IMR-90 (cell line): ENCODE results near the gene RBM10. TPM values are rescaled to one million over a fixed set of nuclear protein-coding genes. Genes with fewer than 3 reads are reported as not detected.
A peak's percentile ranks its signal among the peaks of the same experiment; 100 is the strongest.

Experiments
- ATAC-seq: fragments of 200-7000 bp; cut with Tn5 transposase; 2 replicates; pipeline ENCODE4 v1.9.1; 2020; ENCODE audit warnings: low read depth, mild to moderate bottlenecking, moderate library complexity
- BruUV-seq: library from RNA; stranded (reverse); fragments of 400-500 nt; replicated peaks from 2 replicates; lab custom pipeline; 2021; lab: Mats Ljungman, UMichigan
- CTCF ChIA-PET: fragments of 300-600 bp; formaldehyde crosslinking; extraction: SDS; loops from one replicate; lab custom pipeline; 2021; ENCODE audit warnings: antibody characterized with exemption; lab: Yijun Ruan, JAX
- POLR2A ChIA-PET: fragments of 300-600 bp; sonication (Branson Sonifier 250); formaldehyde crosslinking; loops from one replicate; lab custom pipeline; 2022; ENCODE audit warnings: antibody characterized with exemption; ENCODE audit not compliant: unreplicated experiment; lab: Charles Lee
- DNase-seq: peaks from one replicate; pipeline ENCODE4 v3.0.0; 2013
- H2AFZ ChIP-seq: replicated peaks from 2 replicates; pipeline ENCODE3; 2013; ENCODE audit warnings: low read length, mild to moderate bottlenecking; ENCODE audit not compliant: poor library complexity
- H2AK5ac ChIP-seq: 2 replicates; pipeline ENCODE4 v1.6.1; 2013; ENCODE audit warnings: low read depth, low read length, inconsistent platforms
- H2AK9ac ChIP-seq: replicated peaks from 2 replicates; pipeline ENCODE3; 2013; ENCODE audit warnings: mild to moderate bottlenecking, low read depth, low read length, moderate library complexity; ENCODE audit not compliant: poor library complexity
- H2BK120ac ChIP-seq: 2 replicates; pipeline ENCODE4 v1.6.1; 2013; ENCODE audit warnings: low read depth, low read length, inconsistent platforms
- H2BK15ac ChIP-seq: 3 replicates; pipeline ENCODE4 v1.6.1; 2013; ENCODE audit warnings: low read depth, low read length, inconsistent platforms
- H2BK20ac ChIP-seq: 2 replicates; pipeline ENCODE4 v1.6.1; 2013; ENCODE audit warnings: low read depth, mild to moderate bottlenecking, inconsistent platforms, low read length, moderate library complexity
- H2BK5ac ChIP-seq: 2 replicates; pipeline ENCODE4 v1.6.1; 2013; ENCODE audit warnings: mild to moderate bottlenecking, low read depth, low read length, inconsistent platforms; ENCODE audit not compliant: poor library complexity, severe bottlenecking
- H3K14ac ChIP-seq: replicated peaks from 2 replicates; pipeline ENCODE4 v1.6.1; 2013; ENCODE audit warnings: low read depth, low read length, inconsistent platforms
- H3K18ac ChIP-seq: 2 replicates; pipeline ENCODE4 v1.6.1; 2013; ENCODE audit warnings: low read depth, low read length, control low read depth
- H3K23ac ChIP-seq: 2 replicates; pipeline ENCODE4 v1.6.1; 2013; ENCODE audit warnings: low read depth, low read length, inconsistent platforms
- H3K27ac ChIP-seq: 2 replicates; pipeline ENCODE4 v1.5.1; 2013; ENCODE audit warnings: mild to moderate bottlenecking, control low read depth, low read length; ENCODE audit not compliant: insufficient read depth
- H3K27me3 ChIP-seq: 2 replicates; pipeline ENCODE4 v1.6.1; 2013; ENCODE audit warnings: low read length; ENCODE audit not compliant: control insufficient read depth, insufficient read depth
- H3K36me3 ChIP-seq: 2 replicates; pipeline ENCODE4 v1.6.1; 2013; ENCODE audit warnings: low read length, mixed read lengths; ENCODE audit not compliant: control insufficient read depth, insufficient read depth
- H3K4ac ChIP-seq: 2 replicates; pipeline ENCODE4 v1.6.1; 2013; ENCODE audit warnings: low read depth, low read length, inconsistent platforms
- H3K4me1 ChIP-seq: 2 replicates; pipeline ENCODE4 v1.6.1; 2013; ENCODE audit warnings: low read length, mixed read lengths; ENCODE audit not compliant: control insufficient read depth, insufficient read depth
- H3K4me2 ChIP-seq: 2 replicates; pipeline ENCODE4 v1.6.1; 2013; ENCODE audit warnings: low read depth, mild to moderate bottlenecking, control low read depth, low read length, moderate library complexity
- H3K4me3 ChIP-seq: 2 replicates; pipeline ENCODE4 v1.5.1; 2013; ENCODE audit warnings: low read depth, mild to moderate bottlenecking, control low read depth, low read length, moderate library complexity; ENCODE audit not compliant: insufficient read depth
- H3K56ac ChIP-seq: 2 replicates; pipeline ENCODE4 v1.6.1; 2013; ENCODE audit warnings: low read length, inconsistent platforms; ENCODE audit not compliant: insufficient read depth; ENCODE audit errors: extremely low read depth
- H3K79me1 ChIP-seq, 2 experiments: 2 replicates each; pipeline ENCODE4 v1.6.1; 2013; ENCODE audit warnings: low read length in 2 of 2, inconsistent platforms in 1 of 2, low read depth in 1 of 2
- H3K9ac ChIP-seq: 2 replicates; pipeline ENCODE4 v1.6.1; 2013; ENCODE audit warnings: low read depth, low read length, control low read depth
- H3K9me1 ChIP-seq: 2 replicates; pipeline ENCODE4 v1.6.1; 2013; ENCODE audit warnings: low read length, inconsistent platforms; ENCODE audit not compliant: insufficient read depth
- H3K9me3 ChIP-seq: 2 replicates; pipeline ENCODE4 v1.6.1; 2013; ENCODE audit warnings: low read length; ENCODE audit not compliant: control insufficient read depth, insufficient read depth
- H4K20me1 ChIP-seq: 2 replicates; pipeline ENCODE4 v1.6.1; 2013; ENCODE audit warnings: low read length, inconsistent platforms; ENCODE audit not compliant: insufficient read depth
- H4K5ac ChIP-seq: 2 replicates; pipeline ENCODE4 v1.6.1; 2013; ENCODE audit warnings: mild to moderate bottlenecking, low read depth, low read length, control low read depth
- H4K8ac ChIP-seq, 2 experiments: 2 replicates each; pipeline ENCODE4 v1.6.1; 2013; ENCODE audit warnings: low read depth in 2 of 2, low read length in 2 of 2, control low read depth in 1 of 2, inconsistent platforms in 1 of 2
- H4K91ac ChIP-seq: 2 replicates; pipeline ENCODE4 v1.6.1; 2013; ENCODE audit warnings: low read depth, low read length, inconsistent platforms; ENCODE audit not compliant: insufficient read depth
- RFX5 ChIP-seq: IDR thresholded peaks from 2 replicates; pipeline ENCODE4 v1.8.0; 2012; ENCODE audit warnings: low read depth, mild to moderate bottlenecking, low read length, moderate library complexity
- USF2 ChIP-seq: fragments of 150-350 bp; IDR thresholded peaks from 2 replicates; pipeline ENCODE4 v1.6.1; 2017; ENCODE audit warnings: mild to moderate bottlenecking, antibody characterized with exemption, low read length, low read depth
- WGBS, 2 experiments: methylation state at CpG; one replicate each; pipeline versions ENCODE4 v1.1.5 to v1.1.7; 2013; ENCODE audit warnings: missing lambda C conversion rate in 2 of 2; ENCODE audit not compliant: insufficient read length in 1 of 2; ENCODE audit errors: extremely low coverage in 2 of 2; 5-methylcytosine and 5-hydroxymethylcytosine counted together
- dilution Hi-C: fragments of 300-500 bp; cut with HindIII; formaldehyde crosslinking; loops from one replicate; pipeline ENCODE4 v1.14.3; 2018; ENCODE audit warnings: low sequenced_read_pairs; ENCODE audit not compliant: unreplicated experiment
- in situ Hi-C: fragments of 300-500 bp; cut with MboI; formaldehyde crosslinking; loops from 3 replicates; pipeline ENCODE4 v1.14.3; 2019; ENCODE audit warnings: low sequenced_read_pairs, inconsistent platforms, mixed read lengths
- intact Hi-C: fragments of 100-400 bp; cut with micrococcal nuclease; formaldehyde crosslinking; loops from 2 replicates; pipeline ENCODE4 v1.10.0; 2022
- polyA plus RNA-seq, 3 experiments: library from polyadenylated mRNA; depleted of rRNA; stranded (reverse); fragments of >200 nt; gene quantifications; 2 replicates each; pipeline ENCODE4 v1.2.3, GENCODE V29; 2012; ENCODE audit warnings: low replicate concordance in 1 of 3
- total RNA-seq: library from RNA; depleted of rRNA; stranded (reverse); fragments of >200 nt; gene quantifications from 2 replicates; pipeline ENCODE4 v1.2.3, GENCODE V29; 2012
- TF ChIP-seq, protein P1 (sequence below): fragments of 150-350 bp; IDR thresholded peaks from 2 replicates; pipeline ENCODE4 v1.6.1; 2016; ENCODE audit warnings: low read depth, mild to moderate bottlenecking, low read length, moderate library complexity, borderline replicate concordance

RBM10 gene
- total and polyA plus RNA-seq, 2 of the 4 experiments (the other 2 are of a cell fraction): 33.4 to 36.0 TPM

DNA sequence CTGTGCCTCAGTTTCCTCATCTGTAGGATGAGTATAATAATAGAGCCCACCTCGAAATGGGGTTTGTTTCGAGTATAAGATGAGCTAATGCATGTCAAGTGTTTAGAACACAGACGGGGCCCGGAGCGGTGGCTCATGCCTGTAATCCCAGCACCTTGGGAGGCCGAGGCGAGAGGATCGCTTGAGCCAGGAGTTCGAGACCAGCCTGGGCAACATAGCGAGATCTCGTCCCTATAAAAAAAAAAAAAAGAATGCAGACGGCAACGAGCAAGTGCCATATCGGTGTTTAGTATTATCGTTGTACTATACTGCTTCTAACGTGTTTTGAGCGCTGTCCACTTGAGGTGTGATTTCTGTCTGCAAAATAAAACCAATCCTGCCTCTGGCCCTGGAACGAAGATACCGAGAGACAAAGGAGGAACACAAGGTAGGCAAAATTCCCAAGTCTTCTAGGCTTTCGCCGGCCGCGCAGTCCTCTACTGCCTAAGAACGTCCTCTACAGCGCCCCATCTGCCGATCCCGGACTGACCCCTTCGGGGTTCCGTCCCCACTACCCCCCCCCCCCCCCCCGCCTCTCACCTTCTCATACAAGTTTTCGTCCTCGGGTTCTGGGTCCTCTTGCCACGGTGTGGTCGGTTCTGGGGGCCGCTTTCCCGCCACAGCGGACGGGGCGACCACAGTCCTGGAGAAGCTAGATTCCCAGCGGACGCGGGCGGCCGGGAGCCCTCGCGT is 961 bp upstream of the RBM10 start:
- Histone ChIP-seq H2BK5ac (peak overlapping the region; percentile 57), H3K79me1 (peaks cover 3 to 15% of the 10 kb centered on the region in 2 experiments; a peak in 2 of 4 replicates), H2AK9ac (peak overlapping the region; percentile 93), H3K9ac (peak overlapping the region; percentile 98), H3K27ac (peak overlapping the region; percentile 97), H4K91ac (peak overlapping the region; percentile 52; the same call in 1 of the 2 replicates), H3K4me1 (peaks cover 2% of the 10 kb centered on the region; the same call in 1 of the 2 replicates), H3K4me3 (peak overlapping the region; percentile 99), H3K9me1 (peaks cover 3% of the 10 kb centered on the region; the same call in 1 of the 2 replicates), H3K14ac (peak overlapping the region; percentile 87), H3K4me2 (peak overlapping the region; percentile 72), H3K18ac (no peak overlapping the region), H2AK5ac (peak overlapping the region; percentile 56), H2BK20ac (no peak overlapping the region), H3K27me3 (peaks cover 7% of the 10 kb centered on the region; the same call in 1 of the 2 replicates), H3K9me3 (no peaks in the 10 kb centered on the region), H2AFZ (peak overlapping the region; percentile 90), H4K20me1 (peaks cover 33% of the 10 kb centered on the region), H3K4ac (peak overlapping the region; percentile 45), H2BK15ac (no peak overlapping the region), H3K36me3 (peaks cover 8% of the 10 kb centered on the region; the same call in 1 of the 2 replicates), H4K5ac (peak overlapping the region; percentile 26), H3K56ac (peak overlapping the region; percentile 74), H2BK120ac (peak overlapping the region; percentile 45), H3K23ac (peak overlapping the region; percentile 25; the same call in 1 of the 2 replicates), H4K8ac (peak overlapping the region; percentile 79 to 85; a peak in 3 of 4 replicates)
- dilution Hi-C loops: no loop called here
- peak; percentile 8 for ATAC-seq
- WGBS, 2 experiments: 50% methylated on average over 20 of the region's 46 CpGs; no CpG with 5 or more reads in 1 of the 2 experiments
- BruUV-seq: TSS peak; percentile 62
- CTCF ChIA-PET: interaction anchor here (0.6 to 1.2 kb wide), 4 partner anchors 9 to 464 kb away, joined by 3 to 8 read pairs (median 3); no protein-coding TSS in a partner anchor
- in situ Hi-C loops: no loop called here
- no peak for TF ChIP-seq RFX5
- TF ChIP-seq, protein P1, sequence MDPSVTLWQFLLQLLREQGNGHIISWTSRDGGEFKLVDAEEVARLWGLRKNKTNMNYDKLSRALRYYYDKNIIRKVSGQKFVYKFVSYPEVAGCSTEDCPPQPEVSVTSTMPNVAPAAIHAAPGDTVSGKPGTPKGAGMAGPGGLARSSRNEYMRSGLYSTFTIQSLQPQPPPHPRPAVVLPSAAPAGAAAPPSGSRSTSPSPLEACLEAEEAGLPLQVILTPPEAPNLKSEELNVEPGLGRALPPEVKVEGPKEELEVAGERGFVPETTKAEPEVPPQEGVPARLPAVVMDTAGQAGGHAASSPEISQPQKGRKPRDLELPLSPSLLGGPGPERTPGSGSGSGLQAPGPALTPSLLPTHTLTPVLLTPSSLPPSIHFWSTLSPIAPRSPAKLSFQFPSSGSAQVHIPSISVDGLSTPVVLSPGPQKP: no peak
- no peak for TF ChIP-seq USF2
- intact Hi-C loops: no loop called here
- POLR2A ChIA-PET: no interaction called here
- peak; percentile 16 for DNase-seq
